OCI-LY1 (cell line): ENCODE measurements around the gene SIN3A.

Source experiments
- EZH2 ChIP-seq: fragments of 200-600 bp; sonication (generic), shearing (Covaris generic); IDR thresholded peaks from 2 replicates; pipeline ENCODE4 v1.8.0; 2017; ENCODE audit warnings: borderline replicate concordance, mixed run types, mild to moderate bottlenecking, antibody characterized with exemption, low read length, moderate library complexity, mixed read lengths
- TF ChIP-seq, protein P1 (sequence below): fragments of 200-600 bp; sonication (generic), shearing (Covaris generic); IDR thresholded peaks from 2 replicates; pipeline ENCODE4 v1.5.1; 2017; ENCODE audit warnings: mild to moderate bottlenecking, antibody characterized with exemption, low read length, moderate library complexity, mixed read lengths

DNA sequence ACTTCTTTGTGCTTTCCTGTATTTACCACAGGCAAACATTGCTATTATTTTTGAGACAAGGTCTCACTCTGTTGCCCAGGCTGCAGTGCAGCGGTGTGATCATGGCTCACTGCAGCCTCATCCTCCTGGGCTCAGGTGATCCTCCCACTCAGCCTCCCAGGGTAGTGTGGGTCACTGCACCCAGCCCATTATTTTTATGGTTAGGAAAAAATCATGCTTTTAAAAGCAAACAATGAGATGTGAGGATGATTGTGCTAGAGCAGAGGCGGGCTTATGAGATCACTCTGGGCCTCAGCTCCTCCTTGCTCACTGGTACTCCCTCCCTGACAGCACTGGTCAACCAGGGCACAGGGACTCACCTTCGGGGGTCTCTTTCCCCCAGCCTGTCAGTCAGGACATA lies 85.3 kb downstream of the SIN3A start:
- TF ChIP-seq, protein P1, sequence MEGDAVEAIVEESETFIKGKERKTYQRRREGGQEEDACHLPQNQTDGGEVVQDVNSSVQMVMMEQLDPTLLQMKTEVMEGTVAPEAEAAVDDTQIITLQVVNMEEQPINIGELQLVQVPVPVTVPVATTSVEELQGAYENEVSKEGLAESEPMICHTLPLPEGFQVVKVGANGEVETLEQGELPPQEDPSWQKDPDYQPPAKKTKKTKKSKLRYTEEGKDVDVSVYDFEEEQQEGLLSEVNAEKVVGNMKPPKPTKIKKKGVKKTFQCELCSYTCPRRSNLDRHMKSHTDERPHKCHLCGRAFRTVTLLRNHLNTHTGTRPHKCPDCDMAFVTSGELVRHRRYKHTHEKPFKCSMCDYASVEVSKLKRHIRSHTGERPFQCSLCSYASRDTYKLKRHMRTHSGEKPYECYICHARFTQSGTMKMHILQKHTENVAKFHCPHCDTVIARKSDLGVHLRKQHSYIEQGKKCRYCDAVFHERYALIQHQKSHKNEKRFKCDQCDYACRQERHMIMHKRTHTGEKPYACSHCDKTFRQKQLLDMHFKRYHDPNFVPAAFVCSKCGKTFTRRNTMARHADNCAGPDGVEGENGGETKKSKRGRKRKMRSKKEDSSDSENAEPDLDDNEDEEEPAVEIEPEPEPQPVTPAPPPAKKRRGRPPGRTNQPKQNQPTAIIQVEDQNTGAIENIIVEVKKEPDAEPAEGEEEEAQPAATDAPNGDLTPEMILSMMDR = no peak
- TF ChIP-seq EZH2 = no peak
